HepG2 (cell line): ENCODE data around the gene PIGV. TPM values are rescaled to one million over a fixed set of nuclear protein-coding genes. Genes with fewer than 3 reads are reported as not detected.

ENCODE experiments used
- AGO1 ChIP-seq: fragments of 200-400 bp; formaldehyde crosslinking; IDR thresholded peaks from 2 replicates; pipeline ENCODE4 v1.6.1; 2017; ENCODE audit warnings: mild to moderate bottlenecking, low read depth, low read length, moderate library complexity; ENCODE audit not compliant: poor library complexity, severe bottlenecking
- ARID5B ChIP-seq: IDR thresholded peaks from 2 replicates; pipeline ENCODE4 v1.4.0; 2020; ENCODE audit warnings: mild to moderate bottlenecking, missing genetic modification reagents
- ATF7-NPFF ChIP-seq: sonication (generic); formaldehyde crosslinking; IDR thresholded peaks from 2 replicates; pipeline ENCODE4 v1.8.1; 2023; ENCODE audit warnings: mild to moderate bottlenecking, low read depth, missing genetic modification reagents, moderate library complexity
- MTA3 ChIP-seq: sonication (generic); formaldehyde crosslinking; IDR thresholded peaks from 2 replicates; pipeline ENCODE4 v1.4.0; 2020; ENCODE audit warnings: missing genetic modification reagents
- NR2F6 ChIP-seq, 2 experiments: IDR thresholded peaks; 2 replicates each; pipeline ENCODE4 v1.6.1; 2016; ENCODE audit warnings: antibody characterized with exemption in 1 of 2, mild to moderate bottlenecking in 1 of 2
- PCBP2 ChIP-seq: fragments of 200-400 bp; formaldehyde crosslinking; optimal IDR thresholded peaks from 2 replicates; pipeline ENCODE3; 2018; ENCODE audit warnings: low read length, low read depth; ENCODE audit not compliant: poor library complexity, severe bottlenecking
- POGZ ChIP-seq: sonication (generic); formaldehyde crosslinking; IDR thresholded peaks from 2 replicates; pipeline ENCODE4 v1.4.0; 2020; ENCODE audit warnings: mild to moderate bottlenecking, missing genetic modification reagents
- SPEN ChIP-seq: sonication (generic); formaldehyde crosslinking; IDR thresholded peaks from 2 replicates; pipeline ENCODE4 v1.5.1; 2020; ENCODE audit warnings: low read depth, mild to moderate bottlenecking, missing genetic modification reagents
- TAF15 ChIP-seq: fragments of 200-400 bp; formaldehyde crosslinking; IDR thresholded peaks from one replicate; pipeline ENCODE4 v1.6.1; 2018; ENCODE audit warnings: mild to moderate bottlenecking, low read depth, low read length; ENCODE audit not compliant: poor library complexity, severe bottlenecking
- ZBTB39 ChIP-seq: sonication (generic); formaldehyde crosslinking; IDR thresholded peaks from 2 replicates; pipeline ENCODE4 v1.5.0; 2020; ENCODE audit warnings: missing genetic modification reagents
- ZNF101 ChIP-seq: sonication (generic); formaldehyde crosslinking; IDR thresholded peaks from 2 replicates; pipeline ENCODE4 v1.4.0; 2020; ENCODE audit warnings: mild to moderate bottlenecking, low read depth, missing genetic modification reagents, borderline replicate concordance
- ZNF230 ChIP-seq: sonication (generic); formaldehyde crosslinking; IDR thresholded peaks from 2 replicates; pipeline ENCODE4 v1.4.0; 2020; ENCODE audit warnings: mild to moderate bottlenecking, missing genetic modification reagents
- ZNF441 ChIP-seq: sonication (generic); formaldehyde crosslinking; IDR thresholded peaks from 2 replicates; pipeline ENCODE4 v1.7.0; 2021; ENCODE audit warnings: missing genetic modification reagents, borderline replicate concordance
- ZNF460 ChIP-seq: sonication (generic); formaldehyde crosslinking; IDR thresholded peaks from 2 replicates; pipeline ENCODE4 v1.5.1; 2020; ENCODE audit warnings: missing genetic modification reagents, mild to moderate bottlenecking, borderline replicate concordance
- ZNF747 ChIP-seq: sonication (generic); formaldehyde crosslinking; IDR thresholded peaks from 2 replicates; pipeline ENCODE4 v1.8.1; 2023; ENCODE audit warnings: missing genetic modification reagents, mild to moderate bottlenecking, borderline replicate concordance
- ZNF816 ChIP-seq: sonication (generic); formaldehyde crosslinking; IDR thresholded peaks from 2 replicates; pipeline ENCODE4 v1.8.0; 2022; ENCODE audit warnings: missing genetic modification reagents, mild to moderate bottlenecking, borderline replicate concordance
- ZSCAN25 ChIP-seq: sonication (generic); formaldehyde crosslinking; IDR thresholded peaks from 2 replicates; pipeline ENCODE4 v1.8.0; 2022; ENCODE audit warnings: mild to moderate bottlenecking, missing genetic modification reagents
- polyA plus RNA-seq, 8 experiments: library from polyadenylated mRNA; depleted of rRNA in 3 of 8; stranded (reverse) in 7 of 8; unstranded in 1 of 8; fragments of >200 nt; fragmentation: Illumina TruSeq in 4 of 8; extraction: Trizol in 4 of 8; gene quantifications; 2 replicates each; pipeline versions ENCODE4 v1.2.1 to v1.2.3, GENCODE V29; 2011 to 2016; ENCODE audit warnings: low read depth in 4 of 8, missing spikeins in 1 of 8, mixed read lengths in 1 of 8; ENCODE audit not compliant: insufficient read depth in 1 of 8
- total RNA-seq, 5 experiments: library from RNA; depleted of rRNA; stranded (reverse); fragments of >200 nt; fragmentation: Illumina TruSeq; extraction: Trizol; gene quantifications; 2 replicates each; pipeline ENCODE4 v1.2.3, GENCODE V29; 2016; ENCODE audit warnings: low read depth in 1 of 5
- TF ChIP-seq, protein P1 (sequence below): sonication (generic); formaldehyde crosslinking; IDR thresholded peaks from 2 replicates; pipeline ENCODE4 v1.5.0; 2020; ENCODE audit warnings: mild to moderate bottlenecking, missing genetic modification reagents
- TF ChIP-seq, protein P2 (sequence below): sonication (generic); formaldehyde crosslinking; IDR thresholded peaks from 2 replicates; pipeline ENCODE4 v1.4.0; 2020; ENCODE audit warnings: missing genetic modification reagents

PIGV gene
- total and polyA plus RNA-seq, 2 of the 13 experiments (the other 11 are each of a cell fraction or from before 2014, with no cell fraction given) = 13.5 to 22.7 TPM

DNA sequence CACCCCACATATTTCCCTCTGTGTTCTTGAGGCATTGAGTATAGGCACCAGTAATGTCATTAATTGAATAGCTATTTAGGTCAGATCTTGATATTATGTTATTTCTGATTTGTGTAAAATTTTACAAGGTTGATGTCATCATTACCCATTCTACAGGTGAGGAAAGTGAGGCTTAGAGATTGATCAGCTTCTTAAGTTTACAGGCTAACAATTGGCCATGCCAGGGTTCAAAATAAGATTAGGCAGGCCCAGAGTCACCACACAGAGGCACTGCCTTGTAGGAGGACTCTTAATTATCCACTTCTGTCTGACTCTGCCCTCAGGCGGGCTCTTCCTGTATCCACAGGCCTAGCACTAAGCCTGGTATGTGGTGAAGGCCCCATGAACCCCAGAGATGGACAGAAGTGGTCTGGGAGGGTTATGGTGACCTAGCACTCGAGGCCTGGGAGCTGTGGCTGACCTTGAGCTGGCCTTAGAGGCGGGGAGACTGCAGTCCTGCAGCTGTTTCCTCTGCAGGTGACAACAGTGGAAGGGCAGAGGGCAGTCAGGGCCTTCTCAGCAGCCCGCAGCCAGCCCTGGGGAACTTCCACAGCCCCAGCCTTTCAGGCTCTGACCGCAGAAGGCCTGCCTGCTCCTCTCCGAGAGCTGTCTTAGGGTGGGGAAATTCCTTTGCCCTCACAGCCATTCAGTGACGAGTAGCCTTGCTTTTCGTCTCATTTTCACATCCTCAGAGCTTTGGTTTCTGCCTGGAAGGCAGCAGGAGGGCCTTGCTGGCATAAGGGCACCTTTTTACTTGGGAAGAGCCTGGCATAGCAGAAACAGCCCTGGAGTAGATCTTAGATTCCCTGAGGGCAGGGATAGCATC is 51.0 kb downstream of the PIGV start (continued):
- no peak for TF ChIP-seq POGZ (CRISPR knock-in tag)
- no peak for TF ChIP-seq ZNF101 (CRISPR knock-in tag)
- TF ChIP-seq ZBTB39 (CRISPR knock-in tag) = no peak
- TF ChIP-seq ATF7-NPFF (CRISPR knock-in tag) = 0 out of 2 replicates have a peak, but pooled peaks have one; percentile 35
- no peak for TF ChIP-seq ZNF747 (CRISPR knock-in tag)
- TF ChIP-seq SPEN (CRISPR knock-in tag) = peak; percentile 71
- TF ChIP-seq ZNF460 (CRISPR knock-in tag) = peak; percentile 63; the same call in 1 of the 2 replicates
- TF ChIP-seq MTA3 (CRISPR knock-in tag) = no peak
- no peak for TF ChIP-seq ZNF441
- TF ChIP-seq, protein P1, sequence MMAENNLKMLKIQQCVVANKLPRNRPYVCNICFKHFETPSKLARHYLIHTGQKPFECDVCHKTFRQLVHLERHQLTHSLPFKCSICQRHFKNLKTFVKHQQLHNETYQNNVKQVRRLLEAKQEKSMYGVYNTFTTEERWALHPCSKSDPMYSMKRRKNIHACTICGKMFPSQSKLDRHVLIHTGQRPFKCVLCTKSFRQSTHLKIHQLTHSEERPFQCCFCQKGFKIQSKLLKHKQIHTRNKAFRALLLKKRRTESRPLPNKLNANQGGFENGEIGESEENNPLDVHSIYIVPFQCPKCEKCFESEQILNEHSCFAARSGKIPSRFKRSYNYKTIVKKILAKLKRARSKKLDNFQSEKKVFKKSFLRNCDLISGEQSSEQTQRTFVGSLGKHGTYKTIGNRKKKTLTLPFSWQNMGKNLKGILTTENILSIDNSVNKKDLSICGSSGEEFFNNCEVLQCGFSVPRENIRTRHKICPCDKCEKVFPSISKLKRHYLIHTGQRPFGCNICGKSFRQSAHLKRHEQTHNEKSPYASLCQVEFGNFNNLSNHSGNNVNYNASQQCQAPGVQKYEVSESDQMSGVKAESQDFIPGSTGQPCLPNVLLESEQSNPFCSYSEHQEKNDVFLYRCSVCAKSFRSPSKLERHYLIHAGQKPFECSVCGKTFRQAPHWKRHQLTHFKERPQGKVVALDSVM (CRISPR knock-in tag) = no peak
- TF ChIP-seq NR2F6 (IDR thresholded peaks at IDR 0.05) = peak; percentile 64
- TF ChIP-seq NR2F6 (CRISPR knock-in tag; IDR thresholded peaks at IDR 0.05) = peak; percentile 93
- TF ChIP-seq, protein P2, sequence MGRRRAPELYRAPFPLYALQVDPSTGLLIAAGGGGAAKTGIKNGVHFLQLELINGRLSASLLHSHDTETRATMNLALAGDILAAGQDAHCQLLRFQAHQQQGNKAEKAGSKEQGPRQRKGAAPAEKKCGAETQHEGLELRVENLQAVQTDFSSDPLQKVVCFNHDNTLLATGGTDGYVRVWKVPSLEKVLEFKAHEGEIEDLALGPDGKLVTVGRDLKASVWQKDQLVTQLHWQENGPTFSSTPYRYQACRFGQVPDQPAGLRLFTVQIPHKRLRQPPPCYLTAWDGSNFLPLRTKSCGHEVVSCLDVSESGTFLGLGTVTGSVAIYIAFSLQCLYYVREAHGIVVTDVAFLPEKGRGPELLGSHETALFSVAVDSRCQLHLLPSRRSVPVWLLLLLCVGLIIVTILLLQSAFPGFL (CRISPR knock-in tag) = no peak
- TF ChIP-seq ZNF816 (CRISPR knock-in tag) = no peak
- TF ChIP-seq AGO1 = no peak
- TF ChIP-seq TAF15 = no peak
- peak; percentile 80 for TF ChIP-seq ARID5B (CRISPR knock-in tag)
- no peak for TF ChIP-seq ZNF230
- no peak; the same call in 1 of the 2 replicates for TF ChIP-seq ZSCAN25 (CRISPR knock-in tag)
- no peak for TF ChIP-seq PCBP2
